Osteocyte (in vitro differentiated cells): ENCODE data around the gene PSME3. TPM values are rescaled to one million over a fixed set of nuclear protein-coding genes. Genes with fewer than 3 reads are reported as not detected.
"Not testable (repeated sequence)": the region's sequence is repeated elsewhere in the genome, so short reads cannot be mapped to it uniquely, and the experiment has no call there.

Experiments
- DNase-seq: peaks from one replicate; pipeline ENCODE4 v3.0.0; 2021; ENCODE audit warnings: mixed read lengths; ENCODE audit not compliant: unreplicated experiment; ENCODE audit errors: extremely low spot score
- H3K27ac Mint-ChIP-seq: one replicate; pipeline ENCODE4 v1.8.0; 2021; ENCODE audit warnings: mild to moderate bottlenecking, mixed read lengths; ENCODE audit not compliant: unreplicated experiment
- H3K27me3 Mint-ChIP-seq: one replicate; pipeline ENCODE4 v1.8.0; 2021; ENCODE audit warnings: mixed read lengths; ENCODE audit not compliant: unreplicated experiment
- H3K36me3 Mint-ChIP-seq: one replicate; pipeline ENCODE4 v1.8.0; 2021; ENCODE audit warnings: mixed read lengths; ENCODE audit not compliant: unreplicated experiment
- H3K4me1 Mint-ChIP-seq: one replicate; pipeline ENCODE4 v1.8.0; 2021; ENCODE audit warnings: mixed read lengths; ENCODE audit not compliant: unreplicated experiment
- H3K4me3 Mint-ChIP-seq: one replicate; pipeline ENCODE4 v1.8.0; 2021; ENCODE audit warnings: mild to moderate bottlenecking, moderate library complexity, mixed read lengths; ENCODE audit not compliant: unreplicated experiment
- H3K9me3 Mint-ChIP-seq: one replicate; pipeline ENCODE4 v1.8.0; 2021; ENCODE audit warnings: mixed read lengths; ENCODE audit not compliant: unreplicated experiment
- CTCF ChIP-seq: fragments of 200-600 bp; sonication (generic); IDR thresholded peaks from 2 replicates; pipeline ENCODE4 v1.5.0; 2021; ENCODE audit warnings: antibody characterized with exemption, mild to moderate bottlenecking, moderate library complexity
- total RNA-seq: library from RNA; stranded (reverse); gene quantifications from 2 replicates; pipeline ENCODE4 v1.2.1, GENCODE V29; 2021

PSME3 gene
- total RNA-seq, 1 donor from 2014 or later = 111 TPM

- Mint-ChIP-seq H3K9me3 (no peaks in the 10 kb centered on the region), H3K4me3 (no peak overlapping the region), H3K36me3 (no peaks in the 10 kb centered on the region), H3K4me1 (no peaks in the 10 kb centered on the region), H3K27me3 (no peaks in the 10 kb centered on the region), H3K27ac (no peak overlapping the region)
- no peak for TF ChIP-seq CTCF
- no peak for DNase-seq
Measured at GRCh38 chr17:42857389-42857788, 24.2 kb downstream of the PSME3 start.

DNA sequence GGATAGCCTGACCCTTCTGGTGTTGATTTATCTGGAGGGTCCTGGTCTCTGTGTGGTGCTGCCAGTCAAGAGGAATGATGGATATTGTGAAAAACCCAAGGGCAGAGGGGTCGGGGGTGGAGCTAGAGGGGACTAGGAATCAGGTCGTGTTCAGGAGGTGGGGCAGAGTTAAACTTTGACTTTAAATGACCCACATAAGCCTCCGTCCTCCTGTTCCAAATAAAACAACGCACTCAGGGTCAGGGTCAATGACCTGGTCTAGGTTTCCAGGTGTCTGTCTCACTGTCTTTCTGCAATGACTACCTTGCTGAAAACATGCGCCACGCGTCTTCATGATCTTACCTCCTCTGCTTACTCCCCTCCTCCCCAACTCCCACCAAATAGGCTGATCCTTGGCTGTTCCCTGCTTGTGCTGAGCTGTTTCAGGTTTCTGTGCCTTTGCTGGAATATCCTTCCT is 32.5 kb downstream of the PSME3 start:
- no peak for TF ChIP-seq CTCF
- peaks cover 4% of the 10 kb centered on the region for H3K27me3 Mint-ChIP-seq
- peaks cover 10% of the 10 kb centered on the region for H3K9me3 Mint-ChIP-seq
- peaks cover 9% of the 10 kb centered on the region for H3K4me1 Mint-ChIP-seq
- no peak overlapping the region for H3K4me3 Mint-ChIP-seq
- no peak overlapping the region for H3K27ac Mint-ChIP-seq
- DNase-seq = no peak
- H3K36me3 Mint-ChIP-seq = no peaks in the 10 kb centered on the region

GRCh38 chr17:42866216-42866615 is 33.0 kb downstream of the PSME3 start:
- H3K36me3 Mint-ChIP-seq = no peaks in the 10 kb centered on the region
- H3K27ac Mint-ChIP-seq = no peak overlapping the region
- peaks cover 4% of the 10 kb centered on the region for H3K27me3 Mint-ChIP-seq
- no peak for DNase-seq
- TF ChIP-seq CTCF = no peak
- H3K9me3 Mint-ChIP-seq = peaks cover 10% of the 10 kb centered on the region
- peaks cover 9% of the 10 kb centered on the region for H3K4me1 Mint-ChIP-seq
- no peak overlapping the region for H3K4me3 Mint-ChIP-seq

GRCh38 chr17:42866631-42867575 is 33.7 kb downstream of the PSME3 start:
- TF ChIP-seq CTCF = no peak
- peaks cover 9% of the 10 kb centered on the region for H3K4me1 Mint-ChIP-seq
- peaks cover 16% of the 10 kb centered on the region for H3K9me3 Mint-ChIP-seq
- H3K4me3 Mint-ChIP-seq = no peak overlapping the region
- no peak for DNase-seq
- peaks cover 2% of the 10 kb centered on the region for H3K36me3 Mint-ChIP-seq
- H3K27ac Mint-ChIP-seq = no peak overlapping the region
- H3K27me3 Mint-ChIP-seq = peaks cover 4% of the 10 kb centered on the region

DNA sequence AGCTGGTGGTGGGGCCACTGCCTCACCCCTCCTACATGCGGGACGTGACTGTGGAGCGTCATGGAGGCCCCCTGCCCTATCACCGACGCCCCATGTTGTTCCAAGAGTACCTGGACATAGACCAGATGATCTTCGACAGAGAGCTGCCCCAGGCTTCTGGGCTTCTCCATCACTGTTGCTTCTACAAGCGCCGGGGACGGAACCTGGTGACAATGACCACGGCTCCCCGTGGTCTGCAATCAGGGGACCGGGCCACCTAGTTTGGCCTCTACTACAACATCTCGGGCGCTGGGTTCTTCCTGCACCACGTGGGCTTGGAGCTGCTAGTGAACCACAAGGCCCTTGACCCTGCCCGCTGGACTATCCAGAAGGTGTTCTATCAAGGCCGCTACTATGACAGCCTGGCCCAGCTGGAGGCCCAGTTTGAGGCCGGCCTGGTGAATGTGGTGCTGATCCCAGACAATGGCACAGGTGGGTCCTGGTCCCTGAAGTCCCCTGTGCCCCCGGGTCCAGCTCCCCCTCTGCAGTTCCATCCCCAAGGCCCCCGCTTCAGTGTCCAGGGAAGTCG is 34.6 kb downstream of the PSME3 start:
- peaks cover 16% of the 10 kb centered on the region for H3K9me3 Mint-ChIP-seq
- not testable (repeated sequence) for H3K36me3 Mint-ChIP-seq, H3K27me3 Mint-ChIP-seq, H3K27ac Mint-ChIP-seq, DNase-seq, H3K4me3 Mint-ChIP-seq, H3K4me1 Mint-ChIP-seq
